Activated naive CD8-positive, alpha-beta T cell treated with anti-CD3 and anti-CD28 coated beads, Interleukin-2, amount 10 ng/mL, durations not matched to agents 7 days and 5 days (primary cell): ENCODE data around the gene MLANA. TPM values are rescaled to one million over a fixed set of nuclear protein-coding genes. Genes with fewer than 3 reads are reported as not detected.

Source experiments
- ATAC-seq: fragments of 150-1000 bp; cut with Tn5 transposase; one replicate; pipeline ENCODE4 v1.10.0; 2021; ENCODE audit warnings: low read depth, moderate library complexity
- POLR2A ChIA-PET: fragments of 350-600 bp; sonication (Branson Sonifier 250); formaldehyde crosslinking; loops from one replicate; lab custom pipeline; 2021; ENCODE audit warnings: antibody characterized with exemption; lab: Charles Lee
- DNase-seq: peaks from one replicate; pipeline ENCODE4 v3.0.0; 2021
- H3K27ac Mint-ChIP-seq: one replicate; pipeline ENCODE4 v1.8.0; 2022; ENCODE audit warnings: mild to moderate bottlenecking, mixed read lengths
- H3K27me3 Mint-ChIP-seq: one replicate; pipeline ENCODE4 v1.8.0; 2022; ENCODE audit warnings: mild to moderate bottlenecking, moderate library complexity, mixed read lengths
- H3K36me3 Mint-ChIP-seq: one replicate; pipeline ENCODE4 v1.8.0; 2021; ENCODE audit warnings: mild to moderate bottlenecking, mixed read lengths
- H3K4me1 Mint-ChIP-seq: one replicate; pipeline ENCODE4 v1.8.0; 2021; ENCODE audit warnings: mixed read lengths
- H3K4me3 Mint-ChIP-seq: one replicate; pipeline ENCODE4 v1.8.0; 2022; ENCODE audit warnings: mild to moderate bottlenecking, moderate library complexity, mixed read lengths
- H3K9me3 Mint-ChIP-seq: one replicate; pipeline ENCODE4 v1.8.0; 2021; ENCODE audit warnings: mixed read lengths
- total RNA-seq, 2 experiments: library from RNA; stranded (reverse); gene quantifications; one replicate each; pipeline ENCODE4 v1.2.3, GENCODE V29; 2021

MLANA gene
- total RNA-seq = not detected

- no peak for DNase-seq
- H3K27ac Mint-ChIP-seq = no peak within 1 kb of the TSS
- POLR2A ChIA-PET = no interaction called here
- H3K4me3 Mint-ChIP-seq = no peak within 1 kb of the TSS
- no peaks in the 10 kb centered on the region for H3K36me3 Mint-ChIP-seq
- no peaks in the 10 kb centered on the region for H3K9me3 Mint-ChIP-seq
- H3K4me1 Mint-ChIP-seq = peaks cover 9% of the 10 kb centered on the region
- ATAC-seq = no peak
- no peaks in the 10 kb centered on the region for H3K27me3 Mint-ChIP-seq
These were observed at the start of gene MLANA for GRCh38 chr9:5890641-5891040. TSS of gene MLANA (plus strand) at chr9:5890889. CDS start at chr9:5892475, 1,586 bp downstream.

- H3K36me3 Mint-ChIP-seq = peaks cover 14% of the 10 kb centered on the region
- POLR2A ChIA-PET = interaction anchor here (0.7 to 7.1 kb wide), 10 partner anchors 9 to 213 kb away, joined by 3 to 72 read pairs (median 4); partner anchors contain the start of genes ERMP1 and RIC1
- H3K27me3 Mint-ChIP-seq = peaks cover 6% of the 10 kb centered on the region
- DNase-seq (peak; percentile 67), ATAC-seq (peak; percentile 42)
- H3K4me3 Mint-ChIP-seq = peak overlapping the region; percentile 77
- peaks cover 5% of the 10 kb centered on the region for H3K9me3 Mint-ChIP-seq
- peaks cover 61% of the 10 kb centered on the region for H3K4me1 Mint-ChIP-seq
- H3K27ac Mint-ChIP-seq = peak overlapping the region; percentile 88
These were observed 48.7 kb upstream of the MLANA start for GRCh38 chr9:5841771-5842573.

- Mint-ChIP-seq H3K27ac (peak overlapping the region; percentile 93), H3K36me3 (peaks cover 15% of the 10 kb centered on the region), H3K4me1 (peaks cover 64% of the 10 kb centered on the region), H3K4me3 (peak overlapping the region; percentile 79), H3K9me3 (peaks cover 5% of the 10 kb centered on the region), H3K27me3 (peaks cover 6% of the 10 kb centered on the region)
- POLR2A ChIA-PET = interaction anchor here (0.6 to 7.1 kb wide), 4 partner anchors 8 to 224 kb away, joined by 3 to 72 read pairs (median 8); partner anchors contain the start of gene ERMP1
- DNase-seq (no peak), ATAC-seq (no peak)
These were observed 47.5 kb upstream of the MLANA start for GRCh38 chr9:5842929-5843793.

GRCh38 chr9:5843794-5844471, 46.8 kb upstream of the MLANA start:
- H3K9me3 Mint-ChIP-seq = peaks cover 5% of the 10 kb centered on the region
- peak overlapping the region; percentile 93 for H3K27ac Mint-ChIP-seq
- ATAC-seq (peak; percentile 35), DNase-seq (no peak)
- POLR2A ChIA-PET = interaction anchor here (0.9 to 7.1 kb wide), 4 partner anchors 12 to 569 kb away, joined by 3 to 72 read pairs (median 5); partner anchors contain the start of genes ERMP1, RIC1 and UHRF2
- H3K4me1 Mint-ChIP-seq = peaks cover 68% of the 10 kb centered on the region
- H3K27me3 Mint-ChIP-seq = peaks cover 4% of the 10 kb centered on the region
- peaks cover 15% of the 10 kb centered on the region for H3K36me3 Mint-ChIP-seq
- peak overlapping the region; percentile 79 for H3K4me3 Mint-ChIP-seq

GRCh38 chr9:5845157-5845531, 45.5 kb upstream of the MLANA start:
- Mint-ChIP-seq H3K9me3 (peaks cover 5% of the 10 kb centered on the region), H3K4me1 (peaks cover 68% of the 10 kb centered on the region), H3K27ac (peak overlapping the region; percentile 93), H3K27me3 (peaks cover 2% of the 10 kb centered on the region), H3K36me3 (peaks cover 17% of the 10 kb centered on the region), H3K4me3 (peak overlapping the region; percentile 79)
- DNase-seq (no peak), ATAC-seq (no peak)
- POLR2A ChIA-PET = interaction anchor here (0.9 to 7.1 kb wide), 5 partner anchors 13 to 568 kb away, joined by 3 to 72 read pairs (median 5); partner anchors contain the start of genes ERMP1, RIC1 and UHRF2

GRCh38 chr9:5846096-5846495, 44.6 kb upstream of the MLANA start:
- Mint-ChIP-seq H3K4me3 (no peak overlapping the region), H3K36me3 (peaks cover 17% of the 10 kb centered on the region), H3K4me1 (peaks cover 72% of the 10 kb centered on the region), H3K27me3 (peaks cover 2% of the 10 kb centered on the region), H3K9me3 (peaks cover 5% of the 10 kb centered on the region), H3K27ac (peak overlapping the region; percentile 80)
- DNase-seq (no peak), ATAC-seq (no peak)
- POLR2A ChIA-PET = interaction anchor here (7.1 kb wide), 1 partner anchor 14 kb away, joined by 72 read pairs; the partner anchor contains the start of gene ERMP1

- POLR2A ChIA-PET = interaction anchor here (7.1 kb wide), 1 partner anchor 14 kb away, joined by 72 read pairs; the partner anchor contains the start of gene ERMP1
These were observed 44.2 kb upstream of the MLANA start for GRCh38 chr9:5846501-5846921.

GRCh38 chr9:5848372-5848882, 42.3 kb upstream of the MLANA start:
- no peak for ATAC-seq
- peaks cover 74% of the 10 kb centered on the region for H3K4me1 Mint-ChIP-seq
- no peak overlapping the region for H3K4me3 Mint-ChIP-seq
- H3K36me3 Mint-ChIP-seq = peaks cover 15% of the 10 kb centered on the region
- DNase-seq = no peak
- no peak overlapping the region for H3K27ac Mint-ChIP-seq
- POLR2A ChIA-PET = interaction anchor here (1.0 kb wide), 1 partner anchor 167 kb away, joined by 3 read pairs; the partner anchor contains the start of gene RANBP6
- H3K27me3 Mint-ChIP-seq = no peaks in the 10 kb centered on the region
- H3K9me3 Mint-ChIP-seq = no peaks in the 10 kb centered on the region

More at GRCh38 chr9:5846501-5846921, 44.2 kb upstream of the MLANA start:
- peaks cover 17% of the 10 kb centered on the region for H3K36me3 Mint-ChIP-seq
- H3K9me3 Mint-ChIP-seq = peaks cover 5% of the 10 kb centered on the region
- no peak overlapping the region for H3K4me3 Mint-ChIP-seq
- ATAC-seq = no peak
- H3K27ac Mint-ChIP-seq = no peak overlapping the region
- peaks cover 73% of the 10 kb centered on the region for H3K4me1 Mint-ChIP-seq
- H3K27me3 Mint-ChIP-seq = peaks cover 2% of the 10 kb centered on the region
- DNase-seq = no peak

- ATAC-seq (no peak), DNase-seq (no peak)
- Mint-ChIP-seq H3K4me3 (peak overlapping the region; percentile 2), H3K27ac (peak overlapping the region; percentile 74), H3K27me3 (no peaks in the 10 kb centered on the region), H3K4me1 (peaks cover 58% of the 10 kb centered on the region), H3K9me3 (peaks cover 1% of the 10 kb centered on the region), H3K36me3 (peaks cover 22% of the 10 kb centered on the region)
- POLR2A ChIA-PET = interaction anchor here (2.7 to 4.1 kb wide), 2 partner anchors 9 to 18 kb away, joined by 14 to 28 read pairs; partner anchors contain the start of gene ERMP1
These were observed 40.0 kb upstream of the MLANA start for GRCh38 chr9:5850724-5851122.

- Mint-ChIP-seq H3K4me1 (peaks cover 53% of the 10 kb centered on the region), H3K27ac (peak overlapping the region; percentile 74), H3K27me3 (no peaks in the 10 kb centered on the region), H3K9me3 (peaks cover 1% of the 10 kb centered on the region), H3K4me3 (peak overlapping the region; percentile 50), H3K36me3 (peaks cover 23% of the 10 kb centered on the region)
- DNase-seq (no peak), ATAC-seq (peak; percentile 96)
- POLR2A ChIA-PET = interaction anchor here (0.6 to 4.1 kb wide), 6 partner anchors 9 to 157 kb away, joined by 3 to 28 read pairs (median 4); partner anchors contain the start of gene ERMP1
These were observed 39.2 kb upstream of the MLANA start for GRCh38 chr9:5851445-5851844.

- Mint-ChIP-seq H3K36me3 (peaks cover 21% of the 10 kb centered on the region), H3K27me3 (no peaks in the 10 kb centered on the region), H3K9me3 (peaks cover 1% of the 10 kb centered on the region), H3K27ac (peak overlapping the region; percentile 61), H3K4me3 (no peak overlapping the region), H3K4me1 (peaks cover 55% of the 10 kb centered on the region)
- DNase-seq = no peak
- POLR2A ChIA-PET = interaction anchor here (0.7 to 4.1 kb wide), 3 partner anchors 8 to 353 kb away, joined by 3 to 28 read pairs (median 5); partner anchors contain the start of gene ERMP1
- no peak for ATAC-seq
These were observed 37.7 kb upstream of the MLANA start for GRCh38 chr9:5852987-5853386.

- peak overlapping the region; percentile 61 for H3K27ac Mint-ChIP-seq
- H3K4me1 Mint-ChIP-seq = peaks cover 50% of the 10 kb centered on the region
- no peak overlapping the region for H3K4me3 Mint-ChIP-seq
- H3K36me3 Mint-ChIP-seq = peaks cover 23% of the 10 kb centered on the region
- no peak for ATAC-seq
- peaks cover 2% of the 10 kb centered on the region for H3K9me3 Mint-ChIP-seq
- no peaks in the 10 kb centered on the region for H3K27me3 Mint-ChIP-seq
- DNase-seq = no peak
- POLR2A ChIA-PET = interaction anchor here (1.0 to 4.1 kb wide), 3 partner anchors 9 to 21 kb away, joined by 4 to 28 read pairs (median 5); partner anchors contain the start of gene ERMP1
These were observed 37.1 kb upstream of the MLANA start for GRCh38 chr9:5853617-5854016.
